Measurements from ENCODE around the gene BAIAP3. TPM values are rescaled to one million over a fixed set of nuclear protein-coding genes. Genes with fewer than 3 reads are reported as not detected.

Gene BAIAP3
- total RNA-seq, 1 donor from 2014 or later: 2.3 TPM

- Mint-ChIP-seq H3K27me3 (ENCODE audit: low read depth) (no peaks in the 10 kb centered on the region), H3K4me3 (no peak overlapping the region), H3K36me3 (peaks cover 25% of the 10 kb centered on the region), H3K4me1 (no peaks in the 10 kb centered on the region), H3K9me3 (no peaks in the 10 kb centered on the region), H3K27ac (no peak overlapping the region)
- no peak for DNase-seq (ENCODE audit: low spot score in 2 of 2, unreplicated experiment in 2 of 2)
- no peak for TF ChIP-seq CTCF (IDR thresholded peaks at IDR 0.05; ENCODE audit: unreplicated experiment)
Measured at GRCh38 chr16:1323296-1324239, 9.9 kb upstream of the BAIAP3 start.

GRCh38 chr16:1324286-1324826 is 9.1 kb upstream of the BAIAP3 start:
- Mint-ChIP-seq H3K27ac (no peak overlapping the region), H3K9me3 (no peaks in the 10 kb centered on the region), H3K4me1 (no peaks in the 10 kb centered on the region), H3K4me3 (no peak overlapping the region), H3K27me3 (ENCODE audit: low read depth) (no peaks in the 10 kb centered on the region), H3K36me3 (peaks cover 22% of the 10 kb centered on the region)
- no peak for DNase-seq (ENCODE audit: low spot score in 2 of 2, unreplicated experiment in 2 of 2)
- no peak for TF ChIP-seq CTCF (IDR thresholded peaks at IDR 0.05; ENCODE audit: unreplicated experiment)

GRCh38 chr16:1325261-1325660 is 8.2 kb upstream of the BAIAP3 start:
- Mint-ChIP-seq H3K36me3 (peaks cover 13% of the 10 kb centered on the region), H3K4me3 (no peak overlapping the region), H3K27me3 (ENCODE audit: low read depth) (no peaks in the 10 kb centered on the region), H3K4me1 (no peaks in the 10 kb centered on the region), H3K9me3 (no peaks in the 10 kb centered on the region), H3K27ac (no peak overlapping the region)
- no peak for TF ChIP-seq CTCF (IDR thresholded peaks at IDR 0.05; ENCODE audit: unreplicated experiment)
- DNase-seq (ENCODE audit: low spot score in 2 of 2, unreplicated experiment in 2 of 2): no peak

- DNase-seq (ENCODE audit: low spot score in 2 of 2, unreplicated experiment in 2 of 2): no peak
- H3K27me3 Mint-ChIP-seq (ENCODE audit: low read depth): peaks cover 4% of the 10 kb centered on the region
- no peak for TF ChIP-seq CTCF (IDR thresholded peaks at IDR 0.05; ENCODE audit: unreplicated experiment)
- no peak overlapping the region for H3K27ac Mint-ChIP-seq
- H3K4me1 Mint-ChIP-seq: no peaks in the 10 kb centered on the region
- no peak overlapping the region for H3K4me3 Mint-ChIP-seq
- no peaks in the 10 kb centered on the region for H3K9me3 Mint-ChIP-seq
- H3K36me3 Mint-ChIP-seq: peaks cover 11% of the 10 kb centered on the region
Measured at GRCh38 chr16:1325673-1326371, 7.6 kb upstream of the BAIAP3 start.

- H3K27me3 Mint-ChIP-seq (ENCODE audit: low read depth): peaks cover 9% of the 10 kb centered on the region
- DNase-seq (ENCODE audit: low spot score in 2 of 2, unreplicated experiment in 2 of 2): no peak
- no peak overlapping the region for H3K27ac Mint-ChIP-seq
- H3K4me1 Mint-ChIP-seq: no peaks in the 10 kb centered on the region
- peaks cover 11% of the 10 kb centered on the region for H3K36me3 Mint-ChIP-seq
- no peak for TF ChIP-seq CTCF (IDR thresholded peaks at IDR 0.05; ENCODE audit: unreplicated experiment)
- no peaks in the 10 kb centered on the region for H3K9me3 Mint-ChIP-seq
- H3K4me3 Mint-ChIP-seq: no peak overlapping the region
Measured at GRCh38 chr16:1326391-1326790, 7.1 kb upstream of the BAIAP3 start.

All from mesothelial cell of epicardium (in vitro differentiated cells).